NT2/D1 (cell line): ENCODE data around the gene PAPPA2.

Experiments
- YY1 ChIP-seq: IDR thresholded peaks from 2 replicates; pipeline ENCODE4 v1.6.1; 2011; ENCODE audit not compliant: insufficient read length, insufficient read depth
- ZNF274 ChIP-seq: IDR thresholded peaks from 2 replicates; pipeline ENCODE4 v1.6.1; 2011; ENCODE audit warnings: mild to moderate bottlenecking, low read depth, low read length

DNA sequence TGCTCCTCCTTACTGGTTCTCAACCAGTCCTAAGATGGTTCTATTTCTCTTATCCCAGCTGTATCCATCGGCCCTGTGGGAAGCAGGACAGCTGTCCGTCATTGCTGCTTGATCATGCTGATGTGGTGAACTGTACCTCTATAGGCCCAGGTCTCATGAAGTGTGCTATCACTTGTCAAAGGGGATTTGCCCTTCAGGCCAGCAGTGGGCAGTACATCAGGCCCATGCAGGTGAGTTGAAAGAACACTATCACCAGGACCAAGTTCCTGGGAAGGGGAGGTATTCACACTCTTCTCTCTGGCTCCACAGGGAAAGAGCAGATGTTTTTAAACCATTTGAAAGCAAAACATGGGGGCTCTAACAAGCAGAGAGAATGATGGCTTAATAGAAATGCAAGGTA is 302.6 kb downstream of the PAPPA2 start:
- TF ChIP-seq ZNF274 (no peak), YY1 (no peak)
